Stomach (tissue), 9 donors: ENCODE measurements around the gene WDR82. TPM values are rescaled to one million over a fixed set of nuclear protein-coding genes. Genes with fewer than 3 reads are reported as not detected.
A peak's percentile ranks its signal among the peaks of the same experiment; 100 is the strongest.

Source experiments
- DNase-seq, 2 donors: peaks; one replicate each; pipeline versions ENCODE4 v3.0.0 to v3.0.0-alpha.2; 2013 to 2019
- H3K27ac ChIP-seq, 5 donors: fragments of 200-600 bp in 4 of 5; sonication (generic) in 4 of 5; one replicate each; pipeline ENCODE4 v1.5.1; 2013 to 2019; ENCODE audit warnings: mild to moderate bottlenecking in 1 of 5, moderate library complexity in 1 of 5
- H3K27me3 ChIP-seq, 3 donors: fragments of 200-600 bp; sonication (generic); one replicate each; pipeline ENCODE4 v1.5.1; 2017 to 2019; ENCODE audit warnings: mixed run types in 1 of 3
- H3K36me3 ChIP-seq, 4 donors: fragments of 200-600 bp; sonication (generic); 1 replicate in 3 of 4; 2 replicates in 1 of 4; pipeline ENCODE4 v1.5.1; 2016 to 2019
- H3K4me1 ChIP-seq, 4 donors: fragments of 200-600 bp; sonication (generic); one replicate each; pipeline ENCODE4 v1.5.1; 2016 to 2019
- H3K4me3 ChIP-seq, 4 donors: fragments of 200-600 bp; sonication (generic) in 3 of 4; one replicate each; pipeline ENCODE4 v1.5.1; 2016 to 2019; ENCODE audit warnings: mild to moderate bottlenecking in 1 of 4
- H3K9me3 ChIP-seq, 4 donors: fragments of 200-600 bp; sonication (generic); one replicate each; pipeline ENCODE4 v1.5.1; 2016 to 2019
- EP300 ChIP-seq: sonication (generic); formaldehyde crosslinking; IDR thresholded peaks from one replicate; pipeline ENCODE4 v1.6.1; 2017; ENCODE audit warnings: antibody characterized with exemption
- POLR2A ChIP-seq, 4 donors: fragments of 450-650 bp; IDR thresholded peaks; one replicate each; pipeline ENCODE4 v1.6.1; 2016; ENCODE audit warnings: antibody characterized with exemption in 4 of 4, control low read depth in 2 of 4, mild to moderate bottlenecking in 1 of 4, moderate library complexity in 1 of 4
- POLR2AphosphoS5 ChIP-seq, 3 donors: sonication (generic); formaldehyde crosslinking; IDR thresholded peaks; one replicate each; pipeline ENCODE4 v1.6.1; 2016; ENCODE audit warnings: antibody characterized with exemption in 3 of 3
- WGBS, 5 donors: extraction: QIAGEN DNeasy Blood & Tissue Kit in 3 of 5; methylation state at CpG; one replicate each; pipeline versions ENCODE4 v1.1.5 to v1.1.7; 2013 to 2018; 5-methylcytosine and 5-hydroxymethylcytosine counted together
- intact Hi-C: fragments of 100-400 bp; cut with DNase I; formaldehyde crosslinking; loops from one replicate; pipeline ENCODE4 v1.15.1; 2023; ENCODE audit warnings: low total_unique reads
- polyA plus RNA-seq, 3 donors: library from polyadenylated mRNA; stranded (reverse); fragments of 200-250 nt; gene quantifications; one replicate each; pipeline ENCODE4 v1.2.3, GENCODE V29; 2013
- total RNA-seq, 5 donors: library from RNA; depleted of rRNA; stranded (reverse); fragments of >200 nt; gene quantifications; one replicate each; pipeline versions ENCODE4 v1.1.0 to v1.2.3, GENCODE V29; 2014 to 2016
- TF ChIP-seq, protein P1 (sequence below), 7 experiments: fragments of 450-650 bp in 4 of 7; fragments of 200-600 bp in 3 of 7; sonication (generic) in 3 of 7; IDR thresholded peaks; one replicate each; pipeline ENCODE4 v1.5.1; 2016 to 2019; ENCODE audit warnings: antibody characterized with exemption in 7 of 7, control low read depth in 2 of 7, mild to moderate bottlenecking in 1 of 7
- donor health status: healthy with polysubstance abuse.
- donor health status: Bipolar disorder and iron deficiency.
- donor health status: healthy.

WDR82 gene
- total and polyA plus RNA-seq, 8 donors: 8.2 to 64.8 (median 29.2) TPM

- Histone ChIP-seq H3K27ac (no peak overlapping the region), H3K36me3 (peaks cover 91 to 100% (median 100%) of the 10 kb centered on the region in 4 donors), H3K4me1 (peaks cover 7 to 44% (median 25%) of the 10 kb centered on the region in 4 donors), H3K9me3 (no peaks in the 10 kb centered on the region), H3K27me3 (no peaks in the 10 kb centered on the region), H3K4me3 (no peak overlapping the region)
- TF ChIP-seq, protein P1, sequence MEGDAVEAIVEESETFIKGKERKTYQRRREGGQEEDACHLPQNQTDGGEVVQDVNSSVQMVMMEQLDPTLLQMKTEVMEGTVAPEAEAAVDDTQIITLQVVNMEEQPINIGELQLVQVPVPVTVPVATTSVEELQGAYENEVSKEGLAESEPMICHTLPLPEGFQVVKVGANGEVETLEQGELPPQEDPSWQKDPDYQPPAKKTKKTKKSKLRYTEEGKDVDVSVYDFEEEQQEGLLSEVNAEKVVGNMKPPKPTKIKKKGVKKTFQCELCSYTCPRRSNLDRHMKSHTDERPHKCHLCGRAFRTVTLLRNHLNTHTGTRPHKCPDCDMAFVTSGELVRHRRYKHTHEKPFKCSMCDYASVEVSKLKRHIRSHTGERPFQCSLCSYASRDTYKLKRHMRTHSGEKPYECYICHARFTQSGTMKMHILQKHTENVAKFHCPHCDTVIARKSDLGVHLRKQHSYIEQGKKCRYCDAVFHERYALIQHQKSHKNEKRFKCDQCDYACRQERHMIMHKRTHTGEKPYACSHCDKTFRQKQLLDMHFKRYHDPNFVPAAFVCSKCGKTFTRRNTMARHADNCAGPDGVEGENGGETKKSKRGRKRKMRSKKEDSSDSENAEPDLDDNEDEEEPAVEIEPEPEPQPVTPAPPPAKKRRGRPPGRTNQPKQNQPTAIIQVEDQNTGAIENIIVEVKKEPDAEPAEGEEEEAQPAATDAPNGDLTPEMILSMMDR (IDR thresholded peaks at IDR 0.05): no peak
- no peak for TF ChIP-seq POLR2A (IDR thresholded peaks at IDR 0.05)
- DNase-seq: no peak
- 60 to 73% (median 72%) methylated on average over 4 of the region's 4 CpGs for WGBS, 5 donors
- intact Hi-C loops: no loop called here
Observed at GRCh38 chr3:52257911-52258310, 20.5 kb downstream of the WDR82 start.

DNA sequence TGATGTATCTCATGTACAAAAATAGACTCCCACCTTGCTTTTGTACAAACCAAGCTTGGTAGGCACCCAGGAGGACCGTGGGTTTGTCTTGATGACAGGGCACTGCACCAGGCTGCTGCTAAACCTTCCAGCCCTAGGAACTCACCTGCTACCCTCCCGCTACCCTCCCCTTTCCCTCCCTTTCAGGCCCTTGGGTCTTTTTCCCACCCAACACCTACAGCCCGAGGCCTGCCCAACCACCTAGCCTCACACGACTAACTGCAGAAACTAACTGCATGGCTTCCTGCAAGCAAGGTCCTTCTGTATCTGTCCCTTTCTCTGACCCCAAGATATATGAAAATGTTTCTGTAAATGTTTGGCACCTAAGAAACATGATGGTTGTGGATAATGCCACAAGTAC lies 21.8 kb downstream of the WDR82 start:
- H3K27me3 ChIP-seq: no peaks in the 10 kb centered on the region
- TF ChIP-seq, protein P1 (IDR thresholded peaks at IDR 0.05): no peak
- no peak for TF ChIP-seq POLR2A (IDR thresholded peaks at IDR 0.05)
- TF ChIP-seq POLR2AphosphoS5 (IDR thresholded peaks at IDR 0.05): no peak
- no peak for TF ChIP-seq EP300
- peaks cover 94 to 100% (median 99%) of the 10 kb centered on the region in 4 donors for H3K36me3 ChIP-seq
- 74 to 85% (median 82%) methylated on average over 4 of the region's 4 CpGs for WGBS, 5 donors
- H3K4me1 ChIP-seq: peaks cover 7 to 39% (median 23%) of the 10 kb centered on the region in 4 donors
- H3K4me3 ChIP-seq: no peak overlapping the region
- no peak for DNase-seq
- H3K27ac ChIP-seq: no peak overlapping the region
- intact Hi-C loops: no loop called here
- no peaks in the 10 kb centered on the region for H3K9me3 ChIP-seq

DNA sequence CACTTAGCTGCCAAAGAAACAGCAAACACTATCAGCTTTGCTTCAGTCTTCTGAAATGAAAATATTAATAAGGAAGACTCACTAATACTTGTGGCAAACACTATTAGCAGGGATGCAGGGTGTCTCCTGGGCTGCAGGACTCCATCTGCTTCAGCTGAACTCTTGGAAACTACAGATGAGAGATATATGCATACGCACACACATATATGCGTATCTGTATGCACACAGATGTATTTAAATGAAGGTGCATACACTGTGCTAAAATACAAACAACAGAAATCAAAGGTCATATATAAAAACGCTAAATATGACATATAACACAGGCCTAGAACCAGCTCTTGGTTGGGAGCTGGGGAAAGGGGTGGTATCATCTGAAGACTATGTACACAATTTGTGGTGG lies 22.3 kb downstream of the WDR82 start:
- peaks cover 89 to 100% (median 99%) of the 10 kb centered on the region in 4 donors for H3K36me3 ChIP-seq
- no peak for TF ChIP-seq POLR2AphosphoS5 (IDR thresholded peaks at IDR 0.05)
- TF ChIP-seq, protein P1 (IDR thresholded peaks at IDR 0.05): no peak
- no peak for TF ChIP-seq EP300
- TF ChIP-seq POLR2A (IDR thresholded peaks at IDR 0.05): no peak
- no peak overlapping the region for H3K4me3 ChIP-seq
- no peak for DNase-seq
- no peak overlapping the region for H3K27ac ChIP-seq
- intact Hi-C loops: no loop called here
- 71 to 86% (median 73%) methylated on average over 3 of the region's 3 CpGs for WGBS, 5 donors
- peaks cover 7 to 44% (median 23%) of the 10 kb centered on the region in 4 donors for H3K4me1 ChIP-seq
- H3K27me3 ChIP-seq: no peaks in the 10 kb centered on the region
- no peaks in the 10 kb centered on the region for H3K9me3 ChIP-seq

- intact Hi-C loops: no loop called here
Observed at GRCh38 chr3:52254608-52255007, 23.8 kb downstream of the WDR82 start.

More at GRCh38 chr3:52254608-52255007, 23.8 kb downstream of the WDR82 start:
- Histone ChIP-seq H3K4me1 (peaks cover 7 to 48% (median 23%) of the 10 kb centered on the region in 4 donors), H3K27me3 (no peaks in the 10 kb centered on the region), H3K9me3 (no peaks in the 10 kb centered on the region), H3K36me3 (peaks cover 73 to 100% (median 99%) of the 10 kb centered on the region in 4 donors), H3K27ac (peak overlapping the region in 1 of 5 donors; percentile 78), H3K4me3 (no peak overlapping the region)
- WGBS, 5 donors: 72 to 81% (median 76%) methylated on average over 9 of the region's 9 CpGs
- TF ChIP-seq EP300: no peak
- no peak for TF ChIP-seq POLR2A (IDR thresholded peaks at IDR 0.05)
- TF ChIP-seq, protein P1 (IDR thresholded peaks at IDR 0.05): no peak
- no peak for TF ChIP-seq POLR2AphosphoS5 (IDR thresholded peaks at IDR 0.05)
- no peak for DNase-seq
